Natural killer cell (primary cell): ENCODE measurements around the gene IGSF23. TPM values are rescaled to one million over a fixed set of nuclear protein-coding genes. Genes with fewer than 3 reads are reported as not detected.

Experiments
- ATAC-seq, 3 donors: fragments of 150-1000 bp in 2 of 3; fragments of 200-7000 bp in 1 of 3; cut with Tn5 transposase; 1 replicate in 1 of 3; 2 replicates in 2 of 3; pipeline ENCODE4 v1.10.0; 2021; ENCODE audit warnings: mild to moderate bottlenecking in 2 of 3, moderate library complexity in 2 of 3
- DNase-seq, 2 donors: peaks; one replicate each; pipeline versions ENCODE4 v3.0.0 to v3.0.0-alpha.2; 2013 to 2021; ENCODE audit warnings: mixed read lengths in 1 of 2
- H3K27ac ChIP-seq: one replicate; pipeline ENCODE4 v1.5.1; 2013; ENCODE audit warnings: mild to moderate bottlenecking, low read length
- H3K27me3 ChIP-seq: one replicate; pipeline ENCODE4 v1.6.1; 2013; ENCODE audit warnings: low read length; ENCODE audit not compliant: control insufficient read depth, insufficient read depth
- H3K36me3 ChIP-seq: one replicate; pipeline ENCODE4 v1.6.1; 2013; ENCODE audit warnings: low read length; ENCODE audit not compliant: control insufficient read depth, insufficient read depth
- H3K4me1 ChIP-seq: one replicate; pipeline ENCODE4 v1.6.1; 2013; ENCODE audit warnings: low read length; ENCODE audit not compliant: control insufficient read depth, insufficient read depth
- H3K4me3 ChIP-seq: one replicate; pipeline ENCODE4 v1.5.1; 2013; ENCODE audit warnings: low read length
- H3K9me3 ChIP-seq: one replicate; pipeline ENCODE4 v1.6.1; 2013; ENCODE audit warnings: low read length; ENCODE audit not compliant: control insufficient read depth, insufficient read depth
- H3K27ac Mint-ChIP-seq, 2 donors: one replicate each; pipeline ENCODE4 v1.8.0; 2022; ENCODE audit warnings: mild to moderate bottlenecking in 2 of 2, mixed read lengths in 2 of 2, moderate library complexity in 1 of 2
- H3K27me3 Mint-ChIP-seq, 2 donors: one replicate each; pipeline ENCODE4 v1.8.0; 2022; ENCODE audit warnings: low read depth in 2 of 2, mixed read lengths in 2 of 2
- H3K36me3 Mint-ChIP-seq: one replicate; pipeline ENCODE4 v1.8.0; 2022; ENCODE audit warnings: mixed read lengths
- H3K4me1 Mint-ChIP-seq, 2 donors: one replicate each; pipeline ENCODE4 v1.8.0; 2022; ENCODE audit warnings: mixed read lengths in 2 of 2
- H3K4me3 Mint-ChIP-seq: one replicate; pipeline ENCODE4 v1.8.0; 2022; ENCODE audit warnings: mild to moderate bottlenecking, moderate library complexity, mixed read lengths
- H3K9me3 Mint-ChIP-seq, 2 donors: one replicate each; pipeline ENCODE4 v1.8.0; 2022; ENCODE audit warnings: mixed read lengths in 2 of 2
- CTCF ChIP-seq: fragments of 200-600 bp; IDR thresholded peaks from one replicate; pipeline ENCODE4 v1.8.0; 2022; ENCODE audit warnings: antibody characterized with exemption
- WGBS: methylation state at CpG from one replicate; pipeline ENCODE4 v1.1.7; 2013; ENCODE audit warnings: missing lambda C conversion rate; ENCODE audit not compliant: insufficient coverage; 5-methylcytosine and 5-hydroxymethylcytosine counted together
- intact Hi-C: fragments of 100-400 bp; cut with micrococcal nuclease; formaldehyde crosslinking; loops from one replicate; pipeline ENCODE4 v1.14.2; 2022
- total RNA-seq, 4 donors: library from RNA; stranded (reverse); fragments of 120-200 nt in 1 of 4; gene quantifications; one replicate each; pipeline versions ENCODE4 v1.2.3 to v1.2.4, GENCODE V29; 2013 to 2022

The IGSF23 gene
- total RNA-seq, 3 donors from 2014 or later (not counting 1 experiment from before 2014, with no cell fraction given): not detected

GRCh38 chr19:44658069-44658733 is 44.8 kb downstream of the IGSF23 start:
- intact Hi-C loops: no loop called here
- ATAC-seq (no peak), DNase-seq (no peak)
- no peaks in the 10 kb centered on the region for H3K36me3 Mint-ChIP-seq
- H3K27ac Mint-ChIP-seq: no peak overlapping the region
- H3K9me3 Mint-ChIP-seq: no peaks in the 10 kb centered on the region
- no peaks in the 10 kb centered on the region for H3K36me3 ChIP-seq
- H3K4me3 Mint-ChIP-seq: no peak overlapping the region
- no peak overlapping the region for H3K4me3 ChIP-seq
- H3K27me3 Mint-ChIP-seq: no peaks in the 10 kb centered on the region
- no peaks in the 10 kb centered on the region for H3K9me3 ChIP-seq
- H3K4me1 ChIP-seq: peaks cover 11% of the 10 kb centered on the region
- TF ChIP-seq CTCF: no peak
- H3K27ac ChIP-seq: no peak overlapping the region
- peaks cover 8% of the 10 kb centered on the region in 2 donors for H3K4me1 Mint-ChIP-seq
- 93% methylated on average over 3 of the region's 3 CpGs for WGBS
- no peaks in the 10 kb centered on the region for H3K27me3 ChIP-seq

- H3K36me3 ChIP-seq: no peaks in the 10 kb centered on the region
- TF ChIP-seq CTCF: no peak
- no peak for ATAC-seq
Observed at GRCh38 chr19:44660081-44660480, 46.7 kb downstream of the IGSF23 start.

GRCh38 chr19:44661205-44661604 is 47.8 kb downstream of the IGSF23 start:
- H3K27ac ChIP-seq: no peak overlapping the region
- H3K4me1 ChIP-seq: peaks cover 6% of the 10 kb centered on the region
- intact Hi-C loops: no loop called here
- no peak overlapping the region for H3K27ac Mint-ChIP-seq
- WGBS: 89% methylated on average over 9 of the region's 11 CpGs
- ATAC-seq (no peak), DNase-seq (no peak)
- H3K27me3 Mint-ChIP-seq: no peaks in the 10 kb centered on the region
- no peaks in the 10 kb centered on the region for H3K9me3 ChIP-seq
- no peaks in the 10 kb centered on the region for H3K9me3 Mint-ChIP-seq
- no peaks in the 10 kb centered on the region for H3K36me3 Mint-ChIP-seq
- H3K4me3 ChIP-seq: no peak overlapping the region
- H3K27me3 ChIP-seq: no peaks in the 10 kb centered on the region
- no peaks in the 10 kb centered on the region for H3K36me3 ChIP-seq
- H3K4me1 Mint-ChIP-seq: peaks cover 8% of the 10 kb centered on the region in 2 donors
- no peak for TF ChIP-seq CTCF
- no peak overlapping the region for H3K4me3 Mint-ChIP-seq

More at GRCh38 chr19:44660081-44660480, 46.7 kb downstream of the IGSF23 start:
- H3K9me3 Mint-ChIP-seq: no peaks in the 10 kb centered on the region
- Histone ChIP-seq H3K4me1 (peaks cover 6% of the 10 kb centered on the region), H3K27me3 (no peaks in the 10 kb centered on the region), H3K27ac (no peak overlapping the region), H3K9me3 (no peaks in the 10 kb centered on the region), H3K4me3 (no peak overlapping the region)
- H3K36me3 Mint-ChIP-seq: no peaks in the 10 kb centered on the region
- H3K4me3 Mint-ChIP-seq: no peak overlapping the region
- H3K27ac Mint-ChIP-seq: no peak overlapping the region
- intact Hi-C loops: no loop called here
- WGBS: 92% methylated on average over 4 of the region's 4 CpGs
- H3K4me1 Mint-ChIP-seq: peaks cover 8% of the 10 kb centered on the region in 2 donors
- DNase-seq: no peak
- no peaks in the 10 kb centered on the region for H3K27me3 Mint-ChIP-seq

GRCh38 chr19:44661904-44662303 is 48.5 kb downstream of the IGSF23 start:
- H3K36me3 ChIP-seq: no peaks in the 10 kb centered on the region
- TF ChIP-seq CTCF: no peak
- H3K27me3 Mint-ChIP-seq: no peaks in the 10 kb centered on the region
- intact Hi-C loops: no loop called here
- H3K27ac Mint-ChIP-seq: no peak overlapping the region
- no peaks in the 10 kb centered on the region for H3K36me3 Mint-ChIP-seq
- H3K27me3 ChIP-seq: no peaks in the 10 kb centered on the region
- ATAC-seq (no peak), DNase-seq (no peak)
- H3K27ac ChIP-seq: no peak overlapping the region
- H3K4me3 ChIP-seq: no peak overlapping the region
- peaks cover 6% of the 10 kb centered on the region for H3K4me1 ChIP-seq
- WGBS: 82% methylated on average over 7 of the region's 7 CpGs
- H3K9me3 Mint-ChIP-seq: no peaks in the 10 kb centered on the region
- H3K4me3 Mint-ChIP-seq: no peak overlapping the region
- peaks cover 6 to 7% of the 10 kb centered on the region in 2 donors for H3K4me1 Mint-ChIP-seq
- no peaks in the 10 kb centered on the region for H3K9me3 ChIP-seq
